T-helper 2 cell treated with Interferon-gamma antibody and Interleukin-4, amounts not matched to agents 5 μg/mL and 100 μg/mL, for 36 hours (primary cell): ENCODE results near the gene CCDC154.

Source experiments
- DNase-seq: peaks from one replicate; pipeline ENCODE4 v3.0.0; 2021; ENCODE audit warnings: low spot score
- H3K27ac Mint-ChIP-seq: one replicate; pipeline ENCODE4 v1.8.0; 2021; ENCODE audit warnings: mild to moderate bottlenecking, mixed read lengths
- H3K27me3 Mint-ChIP-seq: one replicate; pipeline ENCODE4 v1.8.0; 2021; ENCODE audit warnings: low read depth, mixed read lengths
- H3K36me3 Mint-ChIP-seq: one replicate; pipeline ENCODE4 v1.8.0; 2021; ENCODE audit warnings: low read depth, mixed read lengths
- H3K4me1 Mint-ChIP-seq: one replicate; pipeline ENCODE4 v1.8.0; 2021; ENCODE audit warnings: low read depth, mixed read lengths
- H3K4me3 Mint-ChIP-seq: one replicate; pipeline ENCODE4 v1.8.0; 2022; ENCODE audit warnings: mild to moderate bottlenecking, moderate library complexity, mixed read lengths
- H3K9me3 Mint-ChIP-seq: one replicate; pipeline ENCODE4 v1.8.0; 2021; ENCODE audit warnings: mixed read lengths

CCDC154 gene

DNA sequence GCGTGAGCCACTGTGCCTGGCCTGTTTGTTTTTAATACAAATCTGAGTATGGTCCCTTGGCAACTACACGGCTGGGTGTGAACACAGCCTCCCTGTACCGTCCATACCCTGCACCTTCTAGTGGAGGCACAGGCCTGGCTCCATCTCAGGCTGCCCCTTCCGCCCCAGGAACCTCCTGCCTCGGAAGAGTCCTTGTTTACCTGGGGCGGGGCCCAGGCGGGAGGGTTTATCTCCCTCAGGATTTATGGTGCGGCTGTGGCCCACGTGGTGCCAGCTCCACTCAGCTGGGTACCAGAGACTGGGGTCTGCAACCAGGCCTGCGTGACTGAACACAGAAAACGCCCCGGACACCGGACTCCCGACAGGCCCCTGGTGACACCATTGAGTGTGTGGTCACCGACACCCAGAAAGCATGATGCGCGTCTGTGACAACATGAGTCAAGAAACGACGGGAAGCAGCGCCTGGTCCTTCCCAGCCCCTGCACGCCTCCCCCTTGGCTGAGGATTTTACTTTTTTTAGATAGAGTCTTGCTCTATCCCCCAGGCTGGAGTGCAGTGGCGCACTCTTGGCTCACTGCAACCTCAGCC, 48.8 kb downstream of the CCDC154 start:
- Mint-ChIP-seq H3K9me3 (no peaks in the 10 kb centered on the region), H3K27ac (no peak overlapping the region), H3K36me3 (peaks cover 9% of the 10 kb centered on the region), H3K27me3 (no peaks in the 10 kb centered on the region), H3K4me1 (no peaks in the 10 kb centered on the region), H3K4me3 (no peak overlapping the region)
- DNase-seq, result no peak

- H3K36me3 Mint-ChIP-seq, result peaks cover 9% of the 10 kb centered on the region
- no peaks in the 10 kb centered on the region for H3K4me1 Mint-ChIP-seq
- no peak overlapping the region for H3K27ac Mint-ChIP-seq
Measured at GRCh38 chr16:1394367-1394951, 49.9 kb downstream of the CCDC154 start.

DNA sequence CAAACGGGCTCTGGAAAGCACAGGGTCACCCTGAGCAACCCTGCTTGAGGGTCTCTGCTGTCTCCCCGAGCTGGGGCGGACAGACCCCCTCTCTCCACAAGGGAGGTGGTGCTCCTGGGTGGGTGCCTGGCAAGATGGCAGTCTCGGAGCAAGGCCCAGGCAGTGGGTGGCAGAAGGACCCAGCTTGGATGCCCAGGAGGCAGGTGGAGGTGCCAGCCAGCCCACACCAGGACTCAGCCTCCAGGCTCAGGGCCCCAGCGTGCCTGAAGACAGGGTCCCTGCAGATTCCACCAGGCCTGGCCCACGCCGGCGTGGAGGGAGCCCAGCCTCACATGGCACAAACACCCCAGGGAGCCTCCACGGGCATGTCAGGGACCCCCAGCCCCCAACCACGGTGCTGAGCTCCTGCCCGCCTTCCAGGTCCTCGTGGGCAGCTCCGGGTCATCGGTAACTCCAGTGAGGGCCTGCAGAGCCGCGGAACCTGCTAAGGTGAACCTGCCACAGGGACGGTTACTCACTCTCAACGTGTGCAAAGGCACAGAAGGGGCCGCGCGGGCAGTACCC, 50.7 kb downstream of the CCDC154 start:
- Mint-ChIP-seq H3K27ac (no peak overlapping the region), H3K4me1 (no peaks in the 10 kb centered on the region), H3K4me3 (no peak overlapping the region), H3K36me3 (peaks cover 6% of the 10 kb centered on the region), H3K27me3 (no peaks in the 10 kb centered on the region), H3K9me3 (no peaks in the 10 kb centered on the region)
- DNase-seq, result no peak

More at GRCh38 chr16:1394367-1394951, 49.9 kb downstream of the CCDC154 start:
- Mint-ChIP-seq H3K9me3 (no peaks in the 10 kb centered on the region), H3K4me3 (no peak overlapping the region), H3K27me3 (no peaks in the 10 kb centered on the region)
- no peak for DNase-seq

DNA sequence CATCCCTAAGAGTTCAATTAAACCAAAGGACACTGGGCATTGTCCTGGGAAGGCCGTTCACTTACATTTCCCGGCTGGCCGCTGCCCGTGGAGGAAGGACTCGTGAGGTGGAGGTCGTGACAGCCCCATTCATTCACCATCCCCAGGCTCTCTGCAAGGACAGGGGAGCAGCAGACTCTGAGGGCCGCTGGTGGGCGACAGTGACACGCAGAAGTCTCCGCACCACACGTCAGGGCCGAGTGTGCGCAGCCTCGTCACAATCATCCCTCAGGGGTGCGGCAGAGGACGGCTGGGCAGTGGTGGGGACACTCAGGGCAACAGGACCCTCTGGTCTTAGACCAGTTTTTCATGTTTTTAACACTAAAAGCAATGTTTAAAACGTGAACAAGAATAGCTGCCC, 51.5 kb downstream of the CCDC154 start:
- peaks cover 4% of the 10 kb centered on the region for H3K36me3 Mint-ChIP-seq
- no peaks in the 10 kb centered on the region for H3K27me3 Mint-ChIP-seq
- no peaks in the 10 kb centered on the region for H3K4me1 Mint-ChIP-seq
- no peak for DNase-seq
- no peaks in the 10 kb centered on the region for H3K9me3 Mint-ChIP-seq
- H3K4me3 Mint-ChIP-seq, result no peak overlapping the region
- H3K27ac Mint-ChIP-seq, result no peak overlapping the region

DNA sequence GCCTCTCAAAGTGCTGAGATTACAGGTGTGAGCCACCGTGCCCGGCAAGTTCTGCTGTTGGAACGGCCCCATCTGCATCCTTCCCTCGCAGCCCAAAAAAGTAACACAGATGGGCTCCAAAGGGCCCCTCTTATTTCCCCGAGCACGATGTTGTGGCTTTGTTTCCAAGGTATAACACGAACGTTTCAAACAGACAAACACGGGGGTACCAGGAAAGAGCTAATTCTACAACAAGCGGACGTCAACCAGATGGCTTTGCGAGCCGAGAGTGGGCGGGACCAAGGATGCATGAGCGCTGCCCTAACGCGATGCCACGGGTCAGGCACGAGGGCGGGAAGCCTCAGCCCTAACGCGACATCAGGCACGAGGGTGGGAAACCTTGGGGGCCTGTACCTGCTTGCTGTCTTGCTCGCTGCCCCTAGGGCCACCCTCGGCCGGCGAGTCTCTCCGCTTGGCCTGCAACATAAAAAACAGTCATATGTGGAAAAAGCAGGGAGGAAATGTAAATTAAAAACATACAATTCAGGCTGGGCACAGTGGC, 54.0 kb downstream of the CCDC154 start:
- Mint-ChIP-seq H3K9me3 (no peaks in the 10 kb centered on the region), H3K27ac (no peak overlapping the region), H3K4me3 (no peak overlapping the region), H3K36me3 (peaks cover 2% of the 10 kb centered on the region), H3K4me1 (no peaks in the 10 kb centered on the region), H3K27me3 (no peaks in the 10 kb centered on the region)
- no peak for DNase-seq

DNA sequence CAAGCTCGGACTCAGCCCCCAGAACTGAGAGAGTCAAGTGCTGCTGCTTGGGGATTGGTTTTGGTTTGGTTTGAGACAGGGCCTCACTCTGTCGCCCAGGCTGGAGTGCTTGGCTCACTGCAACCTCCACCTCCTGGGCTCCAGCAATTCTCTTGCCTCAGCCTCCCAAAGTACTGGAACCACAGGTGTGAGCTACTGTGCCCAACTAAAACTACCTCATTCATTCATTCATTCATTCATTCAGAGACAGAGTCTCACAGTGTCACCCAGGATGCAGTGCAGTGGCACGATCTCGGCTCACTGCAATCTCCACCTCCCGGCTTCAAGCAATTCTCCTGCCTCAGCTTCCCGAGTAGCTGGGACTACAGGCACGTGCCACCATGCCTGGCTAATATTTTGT, 54.6 kb downstream of the CCDC154 start:
- Mint-ChIP-seq H3K9me3 (no peaks in the 10 kb centered on the region), H3K27ac (no peak overlapping the region), H3K36me3 (peaks cover 2% of the 10 kb centered on the region), H3K4me3 (no peak overlapping the region), H3K27me3 (no peaks in the 10 kb centered on the region), H3K4me1 (no peaks in the 10 kb centered on the region)
- no peak for DNase-seq

DNA sequence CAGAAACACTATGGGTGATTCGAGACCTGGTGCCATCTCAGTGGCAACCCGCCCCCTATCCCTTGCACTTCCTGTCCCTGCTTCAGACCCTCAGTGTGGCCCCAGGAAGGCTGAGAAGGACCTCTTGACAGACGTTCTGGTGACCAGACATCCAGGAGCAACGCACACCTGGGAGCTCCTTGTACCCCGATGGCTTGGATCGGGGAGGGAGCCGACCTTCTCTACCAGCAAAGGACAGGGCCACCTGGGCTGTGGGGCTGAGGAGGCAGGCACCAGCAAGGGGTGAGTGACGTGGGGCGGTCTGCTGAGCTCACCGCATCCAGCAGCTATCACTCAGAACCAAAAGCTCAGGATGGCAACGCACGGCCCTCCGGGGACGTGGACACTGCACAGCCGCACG, 57.0 kb downstream of the CCDC154 start:
- H3K9me3 Mint-ChIP-seq, result no peaks in the 10 kb centered on the region
- no peaks in the 10 kb centered on the region for H3K36me3 Mint-ChIP-seq
- no peaks in the 10 kb centered on the region for H3K27me3 Mint-ChIP-seq
- DNase-seq, result no peak
- no peaks in the 10 kb centered on the region for H3K4me1 Mint-ChIP-seq
- H3K27ac Mint-ChIP-seq, result no peak overlapping the region
- no peak overlapping the region for H3K4me3 Mint-ChIP-seq

- Mint-ChIP-seq H3K4me1 (no peaks in the 10 kb centered on the region), H3K27me3 (no peaks in the 10 kb centered on the region), H3K4me3 (no peak overlapping the region), H3K36me3 (peaks cover 3% of the 10 kb centered on the region), H3K27ac (no peak overlapping the region), H3K9me3 (no peaks in the 10 kb centered on the region)
- DNase-seq, result no peak
Measured at GRCh38 chr16:1385232-1385631, 59.1 kb downstream of the CCDC154 start.
